Muscle of leg (tissue), 11 donors: Measurements from ENCODE around the gene FARS2. TPM values are rescaled to one million over a fixed set of nuclear protein-coding genes. Genes with fewer than 3 reads are reported as not detected.

Experiments
- DNase-seq: peaks from one replicate; pipeline ENCODE4 v3.0.0; 2013
- H3K27ac ChIP-seq: one replicate; pipeline ENCODE4 v1.5.1; 2013; ENCODE audit warnings: mild to moderate bottlenecking, low read length, control low read depth
- H3K27me3 ChIP-seq: one replicate; pipeline ENCODE4 v1.6.1; 2013; ENCODE audit warnings: low read length; ENCODE audit not compliant: control insufficient read depth, insufficient read depth
- H3K36me3 ChIP-seq: one replicate; pipeline ENCODE4 v1.6.1; 2013; ENCODE audit warnings: low read length; ENCODE audit not compliant: control insufficient read depth, insufficient read depth
- H3K4me1 ChIP-seq: one replicate; pipeline ENCODE4 v1.6.1; 2013; ENCODE audit warnings: low read length; ENCODE audit not compliant: control insufficient read depth, insufficient read depth
- H3K4me3 ChIP-seq: one replicate; pipeline ENCODE4 v1.5.1; 2013; ENCODE audit warnings: low read length, control low read depth
- H3K9me3 ChIP-seq: replicated peaks from 2 replicates; pipeline ENCODE4 v1.6.1; 2013; ENCODE audit warnings: low read depth, low read length; ENCODE audit not compliant: control insufficient read depth
- WGBS: methylation state at CpG from one replicate; pipeline ENCODE4 v1.1.5; 2013; ENCODE audit warnings: missing lambda C conversion rate; ENCODE audit not compliant: insufficient coverage; 5-methylcytosine and 5-hydroxymethylcytosine counted together
- polyA plus RNA-seq, 8 donors: library from polyadenylated mRNA; unstranded; fragments of 120-200 nt; gene quantifications; one replicate each; pipeline versions ENCODE4 v1.2.1 to v1.2.3, GENCODE V29; 2013; ENCODE audit warnings: inconsistent platforms in 1 of 8, low replicate concordance in 1 of 8; ENCODE audit not compliant: insufficient read length in 8 of 8, insufficient read depth in 1 of 8
- total RNA-seq: library from RNA; stranded (reverse); fragments of 120-200 nt; gene quantifications from one replicate; pipeline ENCODE4 v1.2.4, GENCODE V29; 2013

FARS2 gene
- total and polyA plus RNA-seq, 9 donors: 9.7 to 16.9 (median 12.4) TPM

DNA sequence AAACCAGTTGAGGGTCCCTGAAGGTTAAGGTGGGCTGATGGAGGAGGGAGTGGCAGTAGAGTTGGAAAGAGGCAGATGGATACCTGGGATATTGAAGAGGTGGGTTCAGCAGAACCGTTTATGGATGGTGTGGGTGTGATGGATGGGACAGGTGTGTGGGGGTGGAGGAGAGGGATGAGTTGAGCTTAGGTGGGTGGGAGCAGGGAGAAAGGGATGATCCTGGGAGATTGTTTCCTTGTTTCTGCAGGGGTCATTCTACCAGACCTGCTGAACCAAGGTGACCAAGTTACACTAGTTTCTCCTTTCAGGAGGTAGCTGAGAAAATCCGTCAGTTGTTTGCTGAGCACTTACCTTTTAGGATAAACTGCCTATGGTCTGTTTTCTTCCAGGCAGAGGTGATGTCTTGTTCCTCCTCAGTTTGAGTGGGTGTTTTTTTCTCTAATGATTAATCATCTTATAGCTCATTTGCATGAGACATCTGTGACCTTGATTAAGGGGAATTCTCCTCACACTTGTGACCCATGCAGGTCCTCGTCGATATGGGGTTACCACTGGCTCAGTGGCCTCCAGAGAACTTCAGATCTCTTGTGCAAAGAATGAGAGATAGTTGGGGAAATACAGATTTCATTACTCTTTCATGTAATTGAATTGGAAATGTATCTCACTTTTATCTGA is 53.0 kb downstream of the FARS2 start:
- Histone ChIP-seq H3K27ac (no peak overlapping the region), H3K36me3 (no peaks in the 10 kb centered on the region), H3K4me1 (peaks cover 2% of the 10 kb centered on the region), H3K9me3 (no peaks in the 10 kb centered on the region), H3K4me3 (no peak overlapping the region), H3K27me3 (no peaks in the 10 kb centered on the region)
- 82% methylated on average over 2 of the region's 4 CpGs for WGBS
- no peak for DNase-seq

- H3K36me3 ChIP-seq: no peaks in the 10 kb centered on the region
- DNase-seq: no peak
Measured at GRCh38 chr6:5315881-5316280, 54.6 kb downstream of the FARS2 start.

GRCh38 chr6:5316951-5317350 is 55.6 kb downstream of the FARS2 start:
- Histone ChIP-seq H3K9me3 (no peaks in the 10 kb centered on the region), H3K27me3 (no peaks in the 10 kb centered on the region), H3K4me3 (no peak overlapping the region), H3K4me1 (peaks cover 2% of the 10 kb centered on the region), H3K27ac (no peak overlapping the region), H3K36me3 (no peaks in the 10 kb centered on the region)
- WGBS: 40% methylated on average over 1 of the region's 4 CpGs
- no peak for DNase-seq

More at GRCh38 chr6:5315881-5316280, 54.6 kb downstream of the FARS2 start:
- Histone ChIP-seq H3K4me3 (no peak overlapping the region), H3K9me3 (no peaks in the 10 kb centered on the region), H3K4me1 (peaks cover 2% of the 10 kb centered on the region), H3K27me3 (no peaks in the 10 kb centered on the region), H3K27ac (no peak overlapping the region)
- 58% methylated on average over 5 of the region's 5 CpGs for WGBS

GRCh38 chr6:5318617-5319272 is 57.4 kb downstream of the FARS2 start:
- no peaks in the 10 kb centered on the region for H3K27me3 ChIP-seq
- no peaks in the 10 kb centered on the region for H3K36me3 ChIP-seq
- no peak overlapping the region for H3K4me3 ChIP-seq
- peaks cover 3% of the 10 kb centered on the region for H3K9me3 ChIP-seq
- H3K4me1 ChIP-seq: peaks cover 2% of the 10 kb centered on the region
- 100% methylated on average over 3 of the region's 7 CpGs for WGBS
- no peak for DNase-seq
- no peak overlapping the region for H3K27ac ChIP-seq

- peaks cover 8% of the 10 kb centered on the region for H3K36me3 ChIP-seq
- H3K9me3 ChIP-seq: peaks cover 11% of the 10 kb centered on the region
- H3K4me1 ChIP-seq: no peaks in the 10 kb centered on the region
- no peaks in the 10 kb centered on the region for H3K27me3 ChIP-seq
- no peak overlapping the region for H3K4me3 ChIP-seq
- DNase-seq: no peak
- no peak overlapping the region for H3K27ac ChIP-seq
- whole genome bisulfite sequencing: no CpG with 5 or more reads among the region's 3 CpGs
Measured at GRCh38 chr6:5323979-5324378, 62.7 kb downstream of the FARS2 start.

DNA sequence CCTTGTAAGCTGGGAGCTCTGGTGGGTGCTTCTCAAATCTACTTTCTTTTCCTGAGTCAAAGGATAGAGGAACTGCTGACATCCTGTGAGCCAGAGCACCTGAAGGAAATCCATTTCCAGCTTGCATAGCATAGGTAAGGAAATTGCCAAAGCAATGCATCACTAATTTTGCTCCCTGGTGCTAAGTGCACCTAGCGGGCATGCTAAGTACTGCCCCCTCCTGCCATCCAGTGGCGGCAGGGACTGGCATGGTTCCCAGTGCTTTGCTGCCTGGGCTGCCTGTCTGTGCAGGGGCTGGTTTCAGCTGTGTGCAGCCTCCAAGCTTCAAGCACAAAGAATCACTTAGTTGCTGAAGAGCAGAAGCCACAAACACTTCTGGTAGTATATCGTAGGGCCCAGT is 63.9 kb downstream of the FARS2 start:
- H3K36me3 ChIP-seq: peaks cover 8% of the 10 kb centered on the region
- no peak overlapping the region for H3K27ac ChIP-seq
- WGBS: 100% methylated on average over 2 of the region's 3 CpGs
- peaks cover 11% of the 10 kb centered on the region for H3K9me3 ChIP-seq
- no peak overlapping the region for H3K4me3 ChIP-seq
- H3K27me3 ChIP-seq: no peaks in the 10 kb centered on the region
- no peak for DNase-seq
- H3K4me1 ChIP-seq: no peaks in the 10 kb centered on the region

DNA sequence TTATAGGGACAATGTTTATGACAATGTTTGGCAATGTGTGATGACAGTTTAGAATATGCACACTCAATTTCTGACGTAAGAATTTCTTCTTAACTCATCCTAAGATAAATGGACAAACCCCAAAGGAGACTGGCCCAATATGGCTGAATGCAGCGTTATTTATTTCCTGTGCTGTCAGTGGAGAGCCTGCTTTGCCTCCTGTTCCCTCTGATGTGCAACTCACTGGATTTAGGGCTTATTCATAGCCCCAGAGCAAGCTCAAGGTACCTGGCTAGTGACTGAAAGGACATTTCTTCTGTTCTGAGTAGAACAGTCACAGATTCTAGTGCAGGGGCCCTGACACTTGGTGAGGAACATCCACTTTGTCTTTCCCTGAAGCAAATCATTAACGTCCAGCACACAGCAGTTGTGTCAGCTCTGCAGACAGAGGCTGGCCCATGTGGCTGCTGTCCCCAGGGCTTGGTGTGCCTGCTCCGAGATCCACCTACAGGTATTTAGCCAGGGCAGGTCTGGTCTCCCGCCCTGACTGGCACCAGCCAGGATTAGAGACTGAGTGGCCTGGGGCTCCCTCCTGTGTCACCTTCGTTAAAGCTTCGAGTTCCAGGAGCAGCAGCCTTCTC is 64.8 kb downstream of the FARS2 start:
- H3K27me3 ChIP-seq: no peaks in the 10 kb centered on the region
- H3K9me3 ChIP-seq: peaks cover 11% of the 10 kb centered on the region
- H3K4me1 ChIP-seq: no peaks in the 10 kb centered on the region
- no peak for DNase-seq
- no peak overlapping the region for H3K27ac ChIP-seq
- WGBS: 92% methylated on average over 4 of the region's 7 CpGs
- peaks cover 8% of the 10 kb centered on the region for H3K36me3 ChIP-seq
- no peak overlapping the region for H3K4me3 ChIP-seq

GRCh38 chr6:5328800-5329199 is 67.5 kb downstream of the FARS2 start:
- no CpG with 5 or more reads among the region's 6 CpGs for WGBS
- Histone ChIP-seq H3K36me3 (peaks cover 8% of the 10 kb centered on the region), H3K27me3 (no peaks in the 10 kb centered on the region), H3K4me3 (no peak overlapping the region), H3K27ac (no peak overlapping the region), H3K4me1 (peaks cover 5% of the 10 kb centered on the region), H3K9me3 (peaks cover 7% of the 10 kb centered on the region)
- DNase-seq: no peak

DNA sequence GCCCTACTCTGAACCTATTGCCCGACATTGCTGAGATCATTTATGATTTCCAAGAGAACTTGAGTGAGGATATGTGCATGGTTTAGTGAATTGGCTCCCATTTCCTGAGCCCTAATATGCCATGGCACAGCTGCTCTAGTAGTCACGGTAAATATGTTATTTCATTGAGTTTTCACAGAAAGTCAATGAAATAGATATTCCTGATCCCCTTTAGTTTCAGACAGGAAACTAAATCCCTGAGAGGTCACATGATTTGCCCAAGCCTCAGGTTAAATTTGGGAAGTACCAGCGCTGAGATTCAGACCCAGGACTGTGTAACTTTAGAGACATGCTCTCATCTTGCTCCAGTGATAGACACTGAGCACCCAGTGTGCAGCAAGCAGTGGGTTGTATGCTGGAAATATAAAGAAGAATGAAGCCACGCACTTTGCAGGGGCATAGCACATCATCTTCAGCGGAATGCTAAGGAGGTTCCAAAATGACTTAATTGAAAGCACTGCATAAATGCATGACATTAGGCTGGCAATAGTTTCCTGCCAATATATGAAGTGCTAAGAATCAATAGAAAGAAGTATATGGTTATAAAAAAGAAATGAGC is 70.6 kb downstream of the FARS2 start:
- Histone ChIP-seq H3K27ac (no peak overlapping the region), H3K4me3 (no peak overlapping the region), H3K4me1 (peaks cover 5% of the 10 kb centered on the region), H3K9me3 (no peaks in the 10 kb centered on the region), H3K36me3 (no peaks in the 10 kb centered on the region), H3K27me3 (no peaks in the 10 kb centered on the region)
- DNase-seq: peak; percentile 36
- 88% methylated on average over 2 of the region's 5 CpGs for WGBS

- H3K27ac ChIP-seq: no peak overlapping the region
Measured at GRCh38 chr6:5333658-5334057, 72.3 kb downstream of the FARS2 start.

More at GRCh38 chr6:5333658-5334057, 72.3 kb downstream of the FARS2 start:
- Histone ChIP-seq H3K36me3 (no peaks in the 10 kb centered on the region), H3K27me3 (no peaks in the 10 kb centered on the region), H3K4me3 (no peak overlapping the region), H3K9me3 (no peaks in the 10 kb centered on the region), H3K4me1 (peaks cover 5% of the 10 kb centered on the region)
- DNase-seq: no peak
- 90% methylated on average over 2 of the region's 3 CpGs for WGBS
